Suprapubic skin (tissue), 3 donors: ENCODE data around the gene PPM1M.

Source experiments
- CTCF ChIP-seq, 2 donors: fragments of 200-600 bp in 1 of 2; fragments of 450-650 bp in 1 of 2; sonication (generic) in 1 of 2; IDR thresholded peaks; one replicate each; pipeline ENCODE4 v1.5.1; 2016 to 2019; ENCODE audit warnings: antibody characterized with exemption in 2 of 2, mild to moderate bottlenecking in 1 of 2, moderate library complexity in 1 of 2
- POLR2A ChIP-seq, 2 donors: fragments of 450-650 bp; IDR thresholded peaks; one replicate each; pipeline ENCODE4 v1.6.1; 2017; ENCODE audit warnings: antibody characterized with exemption in 2 of 2, mild to moderate bottlenecking in 2 of 2, moderate library complexity in 2 of 2

GRCh38 chr3:52204337-52205073, 41.1 kb upstream of the PPM1M start:
- TF ChIP-seq CTCF (IDR thresholded peaks at IDR 0.05) (no peak), POLR2A (IDR thresholded peaks at IDR 0.05) (no peak)
